Upper lobe of left lung (tissue), 4 donors: ENCODE data around the gene XPR1.

Experiments
- POLR2A ChIP-seq, 4 donors: fragments of 450-650 bp; IDR thresholded peaks; one replicate each; pipeline ENCODE4 v1.5.1; 2016 to 2017; ENCODE audit warnings: antibody characterized with exemption in 4 of 4, mild to moderate bottlenecking in 2 of 4
- POLR2AphosphoS5 ChIP-seq, 2 donors: sonication (generic); formaldehyde crosslinking; IDR thresholded peaks; one replicate each; pipeline ENCODE4 v1.5.1; 2017; ENCODE audit warnings: antibody characterized with exemption in 2 of 2

DNA sequence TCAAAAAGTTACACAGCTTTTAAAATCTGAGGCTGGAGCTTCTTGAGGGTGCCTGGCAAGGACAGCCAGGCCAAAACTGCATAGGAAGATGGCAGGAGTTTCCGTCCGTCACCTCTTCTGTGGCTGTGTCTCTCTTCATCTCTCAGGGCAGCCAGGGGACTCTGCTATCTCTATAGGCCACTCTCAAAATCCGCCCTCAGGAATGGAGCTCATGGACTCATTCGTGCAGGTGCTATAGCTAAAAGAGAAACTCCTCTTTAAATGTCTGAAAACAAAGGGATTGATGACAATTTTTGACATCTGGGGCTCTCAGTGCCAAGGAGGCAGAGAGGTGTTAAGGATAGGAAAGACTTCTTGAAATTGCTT, 45.8 kb upstream of the XPR1 start:
- no peak for TF ChIP-seq POLR2AphosphoS5 (IDR thresholded peaks at IDR 0.05)
- TF ChIP-seq POLR2A (IDR thresholded peaks at IDR 0.05): no peak
